DMS153 treated with DMSO at 0.1 percent for 48 hours (cell line): ENCODE measurements around the gene VWCE.

Source experiments
- DNase-seq: peaks from one replicate; lab custom pipeline; 2025; ENCODE audit not compliant: unreplicated experiment; lab: John Stamatoyannopoulos, UW

The VWCE gene

GRCh38 chr11:61287338-61287977, 7.7 kb downstream of the VWCE start:
- no peak for DNase-seq

GRCh38 chr11:61283613-61284012, 11.5 kb downstream of the VWCE start:
- no peak for DNase-seq

GRCh38 chr11:61281581-61282250, 13.4 kb downstream of the VWCE start:
- DNase-seq = no peak

GRCh38 chr11:61280883-61281580, 14.1 kb downstream of the VWCE start:
- no peak for DNase-seq

- no peak for DNase-seq
These were observed 15.0 kb downstream of the VWCE start for GRCh38 chr11:61279934-61280659.

GRCh38 chr11:61278001-61278470, 17.1 kb downstream of the VWCE start:
- no peak for DNase-seq

GRCh38 chr11:61277186-61278000, 17.7 kb downstream of the VWCE start:
- no peak for DNase-seq

- DNase-seq = no peak
These were observed 19.9 kb downstream of the VWCE start for GRCh38 chr11:61275191-61275590.

- no peak for DNase-seq
These were observed 21.0 kb downstream of the VWCE start for GRCh38 chr11:61274084-61274483.

GRCh38 chr11:61273178-61274078, 21.7 kb downstream of the VWCE start:
- DNase-seq = no peak

GRCh38 chr11:61272731-61273130, 22.4 kb downstream of the VWCE start:
- no peak for DNase-seq

- DNase-seq = no peak
These were observed 24.6 kb downstream of the VWCE start for GRCh38 chr11:61270354-61271076.

GRCh38 chr11:61268588-61269250, 26.4 kb downstream of the VWCE start:
- DNase-seq = no peak

GRCh38 chr11:61267437-61267841, 27.7 kb downstream of the VWCE start:
- DNase-seq = no peak

GRCh38 chr11:61266602-61267001, 28.5 kb downstream of the VWCE start:
- DNase-seq = no peak

GRCh38 chr11:61265357-61265756, 29.8 kb downstream of the VWCE start:
- no peak for DNase-seq

- DNase-seq = no peak
These were observed 30.3 kb downstream of the VWCE start for GRCh38 chr11:61264795-61265194.

GRCh38 chr11:61264371-61264770, 30.7 kb downstream of the VWCE start:
- DNase-seq = no peak
